KOPT-K1 (cell line): ENCODE data around the gene COL25A1.

Experiments
- H3K27ac ChIP-seq: fragments of 200-600 bp; sonication (generic); 2 replicates; pipeline ENCODE4 v1.5.1; 2016; ENCODE audit warnings: antibody characterized with exemption, mild to moderate bottlenecking, low read depth, low read length; ENCODE audit not compliant: poor library complexity, severe bottlenecking
- H3K36me3 ChIP-seq: fragments of 200-600 bp; sonication (generic); 2 replicates; pipeline ENCODE4 v1.5.1; 2017; ENCODE audit warnings: antibody characterized with exemption, mild to moderate bottlenecking, low read length, moderate library complexity; ENCODE audit not compliant: insufficient read depth
- H3K9me3 ChIP-seq: fragments of 200-600 bp; sonication (generic); 2 replicates; pipeline ENCODE4 v1.5.1; 2017; ENCODE audit warnings: antibody characterized with exemption, low read length, mild to moderate bottlenecking; ENCODE audit not compliant: insufficient read depth, poor library complexity, severe bottlenecking

Gene COL25A1

GRCh38 chr4:108787106-108787505 is 515.4 kb downstream of the COL25A1 start:
- Histone ChIP-seq H3K9me3 (no peaks in the 10 kb centered on the region), H3K27ac (no peak overlapping the region), H3K36me3 (no peaks in the 10 kb centered on the region)

DNA sequence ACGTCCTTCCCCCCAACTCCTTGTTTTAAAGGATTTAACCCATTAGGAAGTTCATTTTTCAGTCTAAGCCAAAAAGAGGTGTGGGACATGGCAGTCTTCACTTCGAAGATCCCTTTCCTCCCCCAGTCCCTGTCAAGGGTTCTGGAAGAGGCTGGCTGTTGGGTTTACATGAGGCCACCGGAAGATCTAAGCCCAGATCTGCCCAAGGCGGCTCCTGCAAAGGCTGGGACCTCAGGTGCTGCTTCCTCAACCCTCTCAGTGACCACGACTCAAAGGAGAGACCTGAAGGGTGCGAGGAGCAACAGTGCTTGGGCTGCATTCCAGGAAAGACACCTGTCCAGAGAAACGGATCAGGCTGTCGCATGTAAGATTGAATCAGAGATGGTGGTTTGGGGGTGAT is 516.1 kb downstream of the COL25A1 start:
- Histone ChIP-seq H3K36me3 (no peaks in the 10 kb centered on the region), H3K9me3 (no peaks in the 10 kb centered on the region), H3K27ac (no peak overlapping the region)

- H3K9me3 ChIP-seq, result no peaks in the 10 kb centered on the region
- no peaks in the 10 kb centered on the region for H3K36me3 ChIP-seq
- H3K27ac ChIP-seq, result no peak overlapping the region
These were observed 518.6 kb downstream of the COL25A1 start for GRCh38 chr4:108783665-108784463.

DNA sequence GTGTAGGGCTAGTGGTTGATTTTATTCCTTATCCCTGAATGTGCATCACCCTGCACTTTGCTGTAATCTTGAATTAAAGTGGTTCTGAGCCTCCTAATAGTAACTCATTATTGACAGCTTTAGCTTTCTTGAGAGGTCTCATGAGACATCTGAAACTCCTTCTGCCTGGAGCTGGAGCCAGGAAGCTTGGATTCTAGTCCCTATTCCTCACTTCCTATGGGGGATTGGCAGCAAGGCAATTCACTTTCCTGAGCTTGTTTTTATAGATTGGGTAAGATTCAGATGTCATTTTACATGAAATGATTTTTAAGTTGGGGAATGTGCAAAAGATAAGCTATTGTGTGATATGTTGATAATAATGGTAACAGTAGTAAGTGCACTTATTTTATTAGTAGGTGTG is 522.5 kb downstream of the COL25A1 start:
- Histone ChIP-seq H3K36me3 (no peaks in the 10 kb centered on the region), H3K9me3 (no peaks in the 10 kb centered on the region), H3K27ac (no peak overlapping the region)

DNA sequence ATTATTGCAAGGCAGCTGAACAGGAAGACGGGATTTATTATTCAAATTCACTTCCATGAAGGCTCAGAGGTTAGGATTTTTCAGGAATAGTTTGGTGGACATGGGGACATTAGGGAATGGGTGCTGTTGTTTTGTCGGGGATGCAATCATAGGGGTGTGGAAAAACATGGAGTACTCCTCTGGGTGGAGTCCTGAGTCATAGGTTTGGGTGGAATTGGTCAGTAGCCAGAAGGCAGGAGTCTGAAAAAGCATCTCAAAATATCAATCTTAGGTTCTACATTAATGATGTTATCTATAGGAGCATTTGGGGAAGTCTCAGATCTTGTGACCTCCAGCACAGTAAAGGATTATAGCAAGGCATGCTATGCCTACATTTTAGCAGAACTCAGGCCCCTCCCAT is 525.1 kb downstream of the COL25A1 start:
- H3K36me3 ChIP-seq, result no peaks in the 10 kb centered on the region
- H3K9me3 ChIP-seq, result no peaks in the 10 kb centered on the region
- no peak overlapping the region for H3K27ac ChIP-seq

GRCh38 chr4:108775921-108776320 is 526.5 kb downstream of the COL25A1 start:
- Histone ChIP-seq H3K27ac (no peak overlapping the region), H3K9me3 (no peaks in the 10 kb centered on the region), H3K36me3 (no peaks in the 10 kb centered on the region)

- H3K9me3 ChIP-seq, result no peaks in the 10 kb centered on the region
- H3K27ac ChIP-seq, result no peak overlapping the region
These were observed 527.5 kb downstream of the COL25A1 start for GRCh38 chr4:108774809-108775530.

DNA sequence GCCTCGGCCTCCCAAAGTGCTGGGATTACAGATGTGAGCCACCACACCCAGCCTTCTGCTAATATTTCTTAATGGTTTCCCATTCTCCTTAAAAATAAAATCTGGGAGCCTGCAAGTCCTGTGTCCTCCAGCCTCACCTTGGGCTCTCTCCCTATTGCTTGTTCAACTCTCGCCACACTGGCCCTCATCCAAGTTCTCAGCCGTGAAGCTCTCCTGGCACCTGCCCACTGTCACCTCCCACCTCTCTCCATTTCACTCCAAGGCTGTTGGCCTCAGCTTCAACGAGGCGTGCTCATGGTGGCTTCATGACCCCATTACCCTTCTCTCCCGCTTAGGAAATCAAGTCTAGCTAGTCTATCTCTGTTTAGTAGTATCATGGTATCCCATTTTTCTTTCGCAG is 530.1 kb downstream of the COL25A1 start:
- H3K27ac ChIP-seq, result no peak overlapping the region
- no peaks in the 10 kb centered on the region for H3K36me3 ChIP-seq
- no peaks in the 10 kb centered on the region for H3K9me3 ChIP-seq

More at GRCh38 chr4:108774809-108775530, 527.5 kb downstream of the COL25A1 start:
- no peaks in the 10 kb centered on the region for H3K36me3 ChIP-seq

GRCh38 chr4:108766058-108766457 is 536.4 kb downstream of the COL25A1 start:
- Histone ChIP-seq H3K27ac (no peak overlapping the region), H3K36me3 (no peaks in the 10 kb centered on the region), H3K9me3 (peaks cover 4% of the 10 kb centered on the region)

DNA sequence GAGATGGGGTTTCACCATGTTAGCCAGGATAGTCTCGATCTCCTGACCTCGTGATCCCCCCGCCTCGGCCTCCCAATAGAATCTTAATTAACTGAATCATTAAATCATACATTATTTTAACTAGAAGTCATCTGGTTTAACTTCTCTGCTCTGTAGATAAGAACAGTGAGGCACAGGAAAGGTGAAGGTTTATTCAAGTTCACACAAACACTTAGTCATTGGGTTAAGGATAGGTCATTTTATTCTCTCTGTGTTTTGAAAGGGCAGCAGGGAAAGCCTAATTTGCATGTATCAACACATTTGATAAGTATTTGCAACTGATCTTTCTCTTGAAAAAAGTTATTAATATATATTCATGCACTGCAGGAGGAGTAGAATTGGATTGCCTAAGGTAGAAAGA is 538.5 kb downstream of the COL25A1 start:
- peaks cover 4% of the 10 kb centered on the region for H3K9me3 ChIP-seq
- H3K27ac ChIP-seq, result no peak overlapping the region

DNA sequence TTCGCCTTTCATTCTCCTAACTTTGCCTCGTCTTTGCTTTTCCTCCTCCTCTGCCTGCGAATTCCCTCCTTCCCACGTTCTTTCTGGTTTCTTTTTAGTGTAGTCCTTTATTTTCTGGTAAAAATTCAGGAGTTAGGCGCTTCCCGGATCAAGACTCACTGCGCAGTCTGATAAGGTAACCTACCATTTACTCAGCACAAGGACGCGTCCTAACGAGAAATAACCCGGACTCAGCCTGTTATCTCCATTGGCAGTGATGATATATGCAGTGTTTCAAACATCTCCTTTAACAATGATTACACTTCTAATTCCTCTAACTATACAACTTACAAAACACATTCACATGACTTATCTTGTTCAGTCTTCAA is 539.2 kb downstream of the COL25A1 start:
- Histone ChIP-seq H3K9me3 (peaks cover 4% of the 10 kb centered on the region), H3K27ac (no peak overlapping the region), H3K36me3 (no peaks in the 10 kb centered on the region)

More for the DNA sequence above, 538.5 kb downstream of the COL25A1 start:
- H3K36me3 ChIP-seq, result no peaks in the 10 kb centered on the region

DNA sequence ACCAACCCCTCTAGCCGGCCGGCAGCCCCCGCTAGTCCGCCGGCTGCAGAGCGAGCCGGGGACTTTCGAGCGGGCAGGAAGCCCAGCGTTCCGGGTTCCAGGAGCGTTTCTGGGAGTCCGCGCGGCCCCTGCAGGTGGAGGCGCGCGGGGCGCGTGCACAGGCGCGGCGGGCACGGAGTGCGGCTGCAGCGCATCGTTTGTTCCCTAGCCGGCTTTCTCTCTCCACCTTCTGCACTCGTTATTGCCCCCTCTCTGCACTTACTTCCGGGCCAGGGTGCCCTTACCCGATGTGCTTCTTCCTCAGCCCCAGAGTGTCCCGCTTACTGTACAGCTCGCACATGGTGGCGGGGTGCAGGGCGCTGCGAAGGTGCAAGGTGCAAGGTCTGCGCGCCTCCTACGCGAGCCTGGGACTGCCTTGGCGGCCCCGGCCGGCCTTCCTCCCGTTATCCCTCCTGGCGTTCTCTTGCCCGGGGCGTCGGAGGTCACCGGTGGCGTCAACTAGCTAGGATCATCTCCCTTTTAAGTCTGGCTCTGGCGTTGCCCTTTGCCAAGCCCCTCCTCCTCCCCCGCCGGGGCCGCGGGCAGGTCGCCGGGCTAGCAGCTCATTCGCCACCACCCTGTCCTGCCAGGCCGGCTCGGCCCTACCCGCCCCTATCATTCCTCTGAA is 539.8 kb downstream of the COL25A1 start, which contains the start of gene ETNPPL:
TSS of gene ETNPPL (minus strand) at position 495 of the 667 bp plus-strand sequence. CDS start at position 340, 155 bp downstream.
- H3K27ac ChIP-seq, result no peak within 1 kb of the TSS
- peaks cover 4% of the 10 kb centered on the region for H3K9me3 ChIP-seq
- no peaks in the 10 kb centered on the region for H3K36me3 ChIP-seq
